Fibroblast of lung (primary cell): ENCODE measurements around the gene TAPBPL.
A peak's percentile ranks its signal among the peaks of the same experiment; 100 is the strongest.

Source experiments
- EZH2 ChIP-seq: IDR thresholded peaks from 2 replicates; pipeline ENCODE4 v1.5.1; 2012; ENCODE audit warnings: low read length, control low read depth, mild to moderate bottlenecking; ENCODE audit errors: missing control alignments
- TF ChIP-seq, protein P1 (sequence below), 2 donors: IDR thresholded peaks in 1 of 2; conservative IDR thresholded peaks in 1 of 2; 1 replicate in 1 of 2; 2 replicates in 1 of 2; pipeline ENCODE4 v1.5.1; 2011 to 2012; ENCODE audit warnings: low read length in 2 of 2, control low read depth in 1 of 2, inconsistent platforms in 1 of 2, low read depth in 1 of 2, mild to moderate bottlenecking in 1 of 2

DNA sequence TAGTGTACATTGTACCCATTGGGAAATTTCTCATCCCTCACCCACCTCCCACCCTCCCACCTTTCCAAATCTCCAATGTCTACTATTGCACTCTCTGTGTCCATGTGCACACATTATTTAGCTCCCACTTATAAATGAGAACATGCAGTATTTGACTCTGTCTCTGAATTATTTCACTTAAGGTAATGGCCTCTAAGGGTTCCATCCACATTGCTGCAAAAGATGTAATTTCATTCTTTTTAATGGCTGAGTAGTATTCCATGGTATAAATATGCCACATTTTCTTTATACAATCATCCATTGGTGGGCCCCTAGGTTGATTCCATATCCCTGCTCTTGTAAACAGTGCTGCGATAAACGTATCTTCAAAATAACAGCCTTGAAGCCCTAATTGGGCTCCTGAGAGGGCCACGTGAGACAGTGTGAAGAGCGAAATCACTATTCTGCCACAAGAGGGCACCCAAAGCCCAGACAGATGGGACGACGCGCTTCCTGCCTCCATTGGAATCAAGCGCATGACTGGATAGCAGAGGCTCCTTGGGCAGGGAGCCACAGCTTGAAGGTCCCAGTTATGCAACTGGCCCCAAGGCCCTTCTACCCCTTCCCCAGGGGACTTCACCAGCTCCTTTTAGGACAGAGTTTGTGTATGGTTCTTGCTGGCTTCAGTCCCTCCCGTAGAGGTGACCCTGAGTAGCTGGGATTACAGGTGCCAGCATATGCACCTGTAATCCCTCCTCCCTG, 28.4 kb upstream of the TAPBPL start:
- TF ChIP-seq, protein P1, sequence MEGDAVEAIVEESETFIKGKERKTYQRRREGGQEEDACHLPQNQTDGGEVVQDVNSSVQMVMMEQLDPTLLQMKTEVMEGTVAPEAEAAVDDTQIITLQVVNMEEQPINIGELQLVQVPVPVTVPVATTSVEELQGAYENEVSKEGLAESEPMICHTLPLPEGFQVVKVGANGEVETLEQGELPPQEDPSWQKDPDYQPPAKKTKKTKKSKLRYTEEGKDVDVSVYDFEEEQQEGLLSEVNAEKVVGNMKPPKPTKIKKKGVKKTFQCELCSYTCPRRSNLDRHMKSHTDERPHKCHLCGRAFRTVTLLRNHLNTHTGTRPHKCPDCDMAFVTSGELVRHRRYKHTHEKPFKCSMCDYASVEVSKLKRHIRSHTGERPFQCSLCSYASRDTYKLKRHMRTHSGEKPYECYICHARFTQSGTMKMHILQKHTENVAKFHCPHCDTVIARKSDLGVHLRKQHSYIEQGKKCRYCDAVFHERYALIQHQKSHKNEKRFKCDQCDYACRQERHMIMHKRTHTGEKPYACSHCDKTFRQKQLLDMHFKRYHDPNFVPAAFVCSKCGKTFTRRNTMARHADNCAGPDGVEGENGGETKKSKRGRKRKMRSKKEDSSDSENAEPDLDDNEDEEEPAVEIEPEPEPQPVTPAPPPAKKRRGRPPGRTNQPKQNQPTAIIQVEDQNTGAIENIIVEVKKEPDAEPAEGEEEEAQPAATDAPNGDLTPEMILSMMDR (conservative IDR thresholded peaks at IDR 0.05 in 1 of 2, IDR thresholded peaks at IDR 0.05 in 1 of 2; ENCODE audit: low read depth in 1 of 2, low read length in 2 of 2), result peak; percentile 64 to 82
- no peak for TF ChIP-seq EZH2
